CD1c-positive myeloid dendritic cell (primary cell): Measurements from ENCODE around the gene ASIP.

Experiments used
- DNase-seq: peaks from one replicate; pipeline ENCODE4 v3.0.0-alpha.2; 2016; ENCODE audit errors: extremely low spot score

The ASIP gene

GRCh38 chr20:34311118-34312023 lies 70.1 kb downstream of the ASIP start:
- peak; percentile 10 for DNase-seq

GRCh38 chr20:34312024-34312460 lies 70.8 kb downstream of the ASIP start:
- DNase-seq, result no peak

DNA sequence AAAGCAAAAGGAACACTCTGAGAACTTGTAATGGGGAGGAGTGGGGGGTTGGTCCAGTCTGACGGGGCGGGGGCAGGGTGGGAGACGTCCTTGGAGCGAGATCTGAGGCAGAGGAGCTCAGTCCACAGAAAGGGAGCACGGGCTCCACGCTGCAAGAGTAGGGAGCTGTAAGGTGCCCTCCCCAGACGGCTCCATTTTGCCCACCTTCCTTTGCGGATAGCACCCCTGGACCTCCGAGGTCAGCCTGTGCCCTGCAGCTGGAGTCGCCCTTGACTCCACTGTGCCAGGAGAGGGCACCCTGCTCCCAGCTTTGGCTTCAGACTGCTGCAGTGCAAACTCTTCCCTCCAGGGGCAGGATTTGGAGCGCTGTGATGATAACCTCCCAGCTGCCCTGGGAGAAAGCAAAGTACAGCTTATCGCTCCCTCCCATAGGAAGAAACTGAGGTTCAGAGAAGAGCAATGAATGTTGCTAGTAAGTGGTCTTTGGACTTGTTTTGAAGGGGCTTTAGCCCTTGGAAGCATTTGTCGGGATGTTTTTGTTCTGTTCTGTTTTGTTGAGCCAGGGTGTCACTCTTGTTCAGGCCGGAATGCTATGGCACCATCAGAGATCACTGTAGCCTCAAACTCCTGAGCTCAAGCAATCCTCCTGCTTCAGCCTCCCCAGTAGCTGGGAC lies 71.5 kb downstream of the ASIP start:
- peak; percentile 93 for DNase-seq

- no peak for DNase-seq
These were observed 74.0 kb downstream of the ASIP start for GRCh38 chr20:34315236-34315635.

DNA sequence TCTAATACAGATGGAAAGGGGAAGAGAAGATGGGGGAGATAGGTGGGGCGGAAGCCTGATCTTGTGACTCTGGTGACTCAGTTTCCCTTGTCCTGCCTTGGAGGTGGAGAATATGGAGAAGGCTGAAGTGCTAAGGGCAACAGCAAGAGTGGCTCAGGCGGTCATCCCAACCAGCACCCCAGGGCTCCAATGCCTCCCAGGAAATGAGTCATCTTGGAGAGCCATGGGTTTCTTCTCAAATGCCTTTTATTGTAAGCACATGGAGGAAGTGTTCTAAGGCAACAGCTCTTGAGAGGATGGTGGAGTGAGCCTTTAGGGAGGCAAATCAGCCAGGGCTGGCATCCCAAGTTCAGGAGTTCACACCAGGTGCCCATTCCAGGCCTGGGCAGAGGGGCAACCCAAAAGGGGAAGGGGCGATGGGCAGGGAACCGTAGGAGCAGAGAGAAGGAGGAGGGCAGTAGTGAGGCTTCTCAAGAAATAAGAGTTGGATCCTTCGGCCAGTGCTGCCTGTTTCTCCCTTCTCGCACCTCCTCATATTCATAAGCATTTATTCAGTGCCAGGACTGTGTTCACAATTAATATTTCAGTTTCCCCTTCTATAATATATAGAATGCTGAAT lies 75.1 kb downstream of the ASIP start:
- peak; percentile 21 for DNase-seq
